ENCODE data around the gene KRT26. TPM values are rescaled to one million over a fixed set of nuclear protein-coding genes. Genes with fewer than 3 reads are reported as not detected.

KRT26 gene
- total and polyA plus RNA-seq, 2 of the 13 experiments (the other 11 are each of a cell fraction or from before 2014, with no cell fraction given): not detected

DNA sequence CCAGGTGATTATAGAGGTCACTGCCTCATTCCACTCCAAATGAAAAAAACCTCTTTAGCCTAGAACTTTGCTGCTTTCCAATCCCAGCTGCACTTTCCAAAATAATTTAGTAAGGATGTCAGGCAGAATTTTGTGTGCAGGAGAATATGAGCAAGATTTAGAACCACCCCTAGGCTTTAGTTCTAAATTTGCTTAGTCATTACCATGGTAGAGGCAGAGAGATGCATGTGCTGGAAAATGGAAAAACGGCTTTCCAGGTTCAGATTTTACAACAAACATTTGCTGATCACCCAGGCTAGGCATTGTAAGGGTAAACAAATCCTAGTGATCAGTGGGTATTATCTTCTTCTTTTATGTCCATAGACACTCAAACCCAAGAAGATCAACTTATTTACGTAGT lies 6.3 kb downstream of the KRT26 start:
- DNase-seq (ENCODE audit: low spot score): no peak
- Histone ChIP-seq H3K79me2 (ENCODE audit: insufficient read depth, low read length) (no peaks in the 10 kb centered on the region), H3K4me2 (ENCODE audit: low read depth, low read length) (no peak overlapping the region), H3K4me3 (replicated peaks in 1 of 3; ENCODE audit: insufficient read depth in 1 of 3, low read depth in 2 of 3, low read length in 3 of 3) (no peak overlapping the region), H2AFZ (ENCODE audit: low read length) (no peak overlapping the region), H3K9ac (ENCODE audit: insufficient read depth, low read depth, low read length) (no peak overlapping the region), H3K27me3 (ENCODE audit: control insufficient read depth in 1 of 2, insufficient read depth in 2 of 2, low read length in 2 of 2) (peaks cover 0 to 4% of the 10 kb centered on the region in 2 experiments; a peak in 2 of 5 replicates), H3K27ac (ENCODE audit: extremely low read length, insufficient read depth, low read length) (no peak overlapping the region), H3K9me3 (ENCODE audit: low read length) (peaks cover 35% of the 10 kb centered on the region), H3K36me3 (replicated peaks in 1 of 2; ENCODE audit: control insufficient read depth in 1 of 2, insufficient read depth in 2 of 2, low read length in 2 of 2) (no peaks in the 10 kb centered on the region), H4K20me1 (ENCODE audit: insufficient read depth, low read length) (no peaks in the 10 kb centered on the region), H3K4me1 (ENCODE audit: insufficient read depth, low read length) (no peaks in the 10 kb centered on the region)
- ChIA-PET POLR2A (no interaction called here), CTCF (ENCODE audit: low intra/inter-chr PET ratio, low total read pairs) (no interaction called here)
- WGBS (ENCODE audit: low lambda C conversion rate): 9% methylated on average over 2 of the region's 2 CpGs
- BruUV-seq (replicated peaks): no TSS peak
- in situ Hi-C loops (cut with HindIII; ENCODE audit: extremely low pct_ligation_motif_present, low pct_unique_long_range_greater_than_20kb): no loop called here
- FAIRE-seq: no peak
- no peak for TF ChIP-seq ZNF605 (CRISPR knock-in tag; IDR thresholded peaks at IDR 0.05)
- no peak for TF ChIP-seq ZNF619 (CRISPR knock-in tag; IDR thresholded peaks at IDR 0.05)
- no peak for TF ChIP-seq RXRA (CRISPR knock-in tag; IDR thresholded peaks at IDR 0.05)
- no peak for TF ChIP-seq ZNF274 (CRISPR knock-in tag; IDR thresholded peaks at IDR 0.05)
- peak; percentile 77 for TF ChIP-seq NFE2L2 (IDR thresholded peaks at IDR 0.05; ENCODE audit: low read length)
- intact Hi-C loops (cut with micrococcal nuclease; ENCODE audit: unreplicated experiment): no loop called here
- no peak for ATAC-seq

DNA sequence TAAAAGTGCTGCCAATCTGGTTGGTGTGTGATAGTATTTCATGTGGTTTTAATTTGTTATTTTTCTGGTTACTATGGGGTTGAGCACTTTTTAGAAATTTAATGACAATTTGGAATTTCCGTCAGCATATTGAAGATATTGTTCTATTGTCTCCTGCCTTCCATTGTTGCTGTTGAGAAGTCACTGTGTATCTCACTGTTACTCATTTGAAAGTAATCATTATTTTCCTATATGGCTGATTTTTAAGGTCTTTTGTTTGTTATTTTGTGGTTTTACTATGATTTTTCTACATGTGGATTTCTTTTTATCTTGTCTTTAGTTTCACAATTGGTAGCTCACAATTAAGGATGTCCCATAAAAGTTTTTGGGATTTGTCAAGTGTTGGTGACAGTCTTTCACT lies 8.2 kb downstream of the KRT26 start:
- no peak for DNase-seq (ENCODE audit: low spot score)
- Histone ChIP-seq H3K4me2 (ENCODE audit: low read depth, low read length) (no peak overlapping the region), H3K9ac (ENCODE audit: insufficient read depth, low read depth, low read length) (no peak overlapping the region), H3K4me1 (ENCODE audit: insufficient read depth, low read length) (no peaks in the 10 kb centered on the region), H3K9me3 (ENCODE audit: low read length) (peaks cover 48% of the 10 kb centered on the region), H4K20me1 (ENCODE audit: insufficient read depth, low read length) (no peaks in the 10 kb centered on the region), H2AFZ (ENCODE audit: low read length) (no peak overlapping the region), H3K4me3 (replicated peaks in 1 of 3; ENCODE audit: insufficient read depth in 1 of 3, low read depth in 2 of 3, low read length in 3 of 3) (no peak overlapping the region), H3K36me3 (replicated peaks in 1 of 2; ENCODE audit: control insufficient read depth in 1 of 2, insufficient read depth in 2 of 2, low read length in 2 of 2) (no peaks in the 10 kb centered on the region), H3K27ac (ENCODE audit: extremely low read length, insufficient read depth, low read length) (no peak overlapping the region), H3K79me2 (ENCODE audit: insufficient read depth, low read length) (no peaks in the 10 kb centered on the region), H3K27me3 (ENCODE audit: control insufficient read depth in 1 of 2, insufficient read depth in 2 of 2, low read length in 2 of 2) (no peaks in the 10 kb centered on the region; a peak in 1 of 5 replicates)
- ATAC-seq: no peak
- POLR2A ChIA-PET: no interaction called here
- TF ChIP-seq ZBTB43 (CRISPR knock-in tag; conservative IDR thresholded peaks at IDR 0.05) (no peak), ZNF317 (CRISPR knock-in tag; IDR thresholded peaks at IDR 0.05) (peak; percentile 97)
- WGBS (ENCODE audit: low lambda C conversion rate): 2% methylated on average over 1 of the region's 1 CpG
- FAIRE-seq: no peak
- in situ Hi-C loops (cut with HindIII; ENCODE audit: extremely low pct_ligation_motif_present, low pct_unique_long_range_greater_than_20kb) (no loop called here), intact Hi-C loops (cut with micrococcal nuclease; ENCODE audit: unreplicated experiment) (no loop called here)
- CTCF ChIA-PET (ENCODE audit: low intra/inter-chr PET ratio, low total read pairs): no interaction called here
- no TSS peak for BruUV-seq (replicated peaks)
